Glomerular visceral epithelial cell (primary cell): ENCODE measurements around the gene BORCS5.
"Not testable (repeated sequence)": the region's sequence is repeated elsewhere in the genome, so short reads cannot be mapped to it uniquely, and the experiment has no call there.

Experiments
- DNase-seq: peaks from one replicate; pipeline ENCODE4 v3.0.0-alpha.2; 2016; ENCODE audit errors: extremely low spot score

The BORCS5 gene

GRCh38 chr12:12488296-12488695 lies 131.4 kb downstream of the BORCS5 start:
- no peak for DNase-seq

- no peak for DNase-seq
These were observed 132.1 kb downstream of the BORCS5 start for GRCh38 chr12:12488823-12489550.

- DNase-seq: no peak
These were observed 134.7 kb downstream of the BORCS5 start for GRCh38 chr12:12491606-12492005.

- no peak for DNase-seq
These were observed 135.7 kb downstream of the BORCS5 start for GRCh38 chr12:12492547-12492946.

- DNase-seq: no peak
These were observed 138.7 kb downstream of the BORCS5 start for GRCh38 chr12:12495536-12495935.

GRCh38 chr12:12498210-12498609 lies 141.3 kb downstream of the BORCS5 start:
- DNase-seq: no peak

- DNase-seq: no peak
These were observed 143.2 kb downstream of the BORCS5 start for GRCh38 chr12:12499909-12500604.

GRCh38 chr12:12501121-12501520 lies 144.2 kb downstream of the BORCS5 start:
- no peak for DNase-seq

- not testable (repeated sequence) for DNase-seq
These were observed 145.4 kb downstream of the BORCS5 start for GRCh38 chr12:12502130-12502814.

GRCh38 chr12:12502815-12503151 lies 145.9 kb downstream of the BORCS5 start:
- no peak for DNase-seq

- no peak for DNase-seq
These were observed 146.7 kb downstream of the BORCS5 start for GRCh38 chr12:12503384-12504078.

GRCh38 chr12:12505544-12506495 lies 148.9 kb downstream of the BORCS5 start:
- peak; percentile 20 for DNase-seq

GRCh38 chr12:12506496-12506890 lies 149.6 kb downstream of the BORCS5 start:
- no peak for DNase-seq

- no peak for DNase-seq
These were observed 150.2 kb downstream of the BORCS5 start for GRCh38 chr12:12507121-12507520.

GRCh38 chr12:12508612-12509011 lies 151.7 kb downstream of the BORCS5 start:
- DNase-seq: no peak

- DNase-seq: peak; percentile 65
These were observed 153.3 kb downstream of the BORCS5 start for GRCh38 chr12:12510141-12510540.

GRCh38 chr12:12510551-12510950 lies 153.7 kb downstream of the BORCS5 start:
- DNase-seq: no peak

GRCh38 chr12:12511021-12511783 lies 154.3 kb downstream of the BORCS5 start:
- DNase-seq: peak; percentile 32

GRCh38 chr12:12511895-12512711 lies 155.2 kb downstream of the BORCS5 start:
- DNase-seq: no peak
